G401.6 (cell line): Measurements from ENCODE around the gene PTGES2.

Experiments used
- FAIRE-seq: peaks from 2 replicates; lab custom pipeline; 2012; peaks lifted over from hg19 to GRCh38; lab: Jason Lieb, UNC

Gene PTGES2

DNA sequence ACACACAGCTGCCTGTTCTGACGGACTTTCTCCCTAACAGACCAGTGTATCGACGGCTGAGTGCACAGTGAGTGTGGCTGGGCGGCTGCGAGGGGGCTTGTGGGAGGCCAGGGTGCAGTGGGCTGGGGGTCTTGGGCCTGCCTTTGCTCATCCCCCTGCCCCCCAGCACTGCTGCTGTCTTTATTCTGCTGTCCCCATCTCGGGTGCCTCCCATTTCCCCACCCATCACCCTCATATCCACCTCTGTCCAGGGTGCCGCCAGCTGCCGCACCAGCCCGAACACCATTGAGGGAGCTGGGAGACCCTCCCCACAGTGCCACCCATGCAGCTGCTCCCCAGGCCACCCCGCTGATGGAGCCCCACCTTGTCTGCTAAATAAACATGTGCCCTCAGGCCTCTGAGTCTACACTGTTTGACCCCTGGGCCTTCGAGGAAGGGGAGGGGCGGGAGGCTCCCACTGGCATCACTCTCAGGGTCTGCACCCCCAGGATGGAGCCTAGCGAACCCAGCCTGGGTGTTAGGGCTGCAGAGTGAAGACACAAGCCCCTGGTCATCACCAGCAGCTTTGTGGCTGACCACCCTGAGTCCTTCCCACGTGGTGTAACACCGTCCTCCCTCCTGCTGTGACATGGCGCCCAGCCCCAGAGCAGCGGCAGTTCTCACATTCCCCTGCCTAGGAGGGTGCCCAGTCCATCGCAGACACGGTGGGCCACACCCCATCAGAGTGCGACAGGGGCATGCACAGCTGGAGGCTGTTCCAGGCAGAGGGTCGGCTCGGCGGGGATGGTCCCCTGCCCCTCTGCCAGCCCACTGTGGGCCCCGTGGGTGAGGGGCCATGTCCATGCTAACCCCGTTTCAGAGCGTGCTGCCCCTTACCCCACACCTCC lies 25.8 kb upstream of the PTGES2 start:
- no peak for FAIRE-seq

DNA sequence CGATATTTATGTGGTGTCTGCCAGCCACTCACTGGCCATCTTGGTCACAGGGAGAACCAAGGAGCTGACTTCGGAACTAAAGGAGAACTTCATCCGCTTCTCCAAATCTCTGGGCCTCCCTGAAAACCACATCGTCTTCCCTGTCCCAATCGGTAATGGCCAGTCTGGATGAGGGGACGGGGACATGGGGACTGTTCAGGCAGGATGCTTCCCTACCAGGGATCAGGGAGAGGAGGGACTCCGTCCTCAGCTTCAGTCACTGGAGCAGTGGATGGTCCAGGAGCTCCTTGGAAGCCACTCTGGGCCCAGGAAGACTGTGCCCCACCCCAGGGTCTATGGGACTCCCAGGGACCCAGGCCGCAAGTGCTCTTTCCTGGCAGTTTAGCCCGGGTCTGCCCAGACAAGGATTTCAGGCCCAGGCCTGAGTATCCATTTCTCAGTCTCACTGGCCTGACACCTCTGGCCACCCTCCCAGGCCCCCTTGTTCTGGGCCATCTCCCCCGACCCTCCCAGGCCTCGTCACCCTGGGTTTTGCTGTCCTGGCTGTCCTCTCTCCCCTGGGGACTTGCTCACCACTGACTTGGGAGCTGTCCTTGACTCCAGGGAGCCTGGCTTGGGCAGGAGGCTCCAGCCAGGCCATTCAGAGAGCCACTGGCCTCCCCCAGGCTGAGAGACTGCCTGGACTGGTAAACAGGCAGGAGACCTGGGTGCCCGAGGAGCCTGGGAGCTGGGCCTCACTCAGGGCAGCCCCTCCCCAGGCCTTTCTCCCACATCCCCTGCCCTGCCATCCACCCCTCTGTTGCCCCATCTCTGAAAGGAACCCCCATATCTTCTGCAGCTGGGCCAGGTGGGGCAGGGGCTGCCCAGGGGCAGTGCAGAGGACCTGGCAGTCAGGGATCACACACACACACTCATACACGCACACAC lies 24.9 kb upstream of the PTGES2 start:
- FAIRE-seq, result no peak

- FAIRE-seq, result no peak
Observed at GRCh38 chr9:128151309-128152132, 24.0 kb upstream of the PTGES2 start.

- no peak for FAIRE-seq
Observed at GRCh38 chr9:128150594-128151308, 23.2 kb upstream of the PTGES2 start.

DNA sequence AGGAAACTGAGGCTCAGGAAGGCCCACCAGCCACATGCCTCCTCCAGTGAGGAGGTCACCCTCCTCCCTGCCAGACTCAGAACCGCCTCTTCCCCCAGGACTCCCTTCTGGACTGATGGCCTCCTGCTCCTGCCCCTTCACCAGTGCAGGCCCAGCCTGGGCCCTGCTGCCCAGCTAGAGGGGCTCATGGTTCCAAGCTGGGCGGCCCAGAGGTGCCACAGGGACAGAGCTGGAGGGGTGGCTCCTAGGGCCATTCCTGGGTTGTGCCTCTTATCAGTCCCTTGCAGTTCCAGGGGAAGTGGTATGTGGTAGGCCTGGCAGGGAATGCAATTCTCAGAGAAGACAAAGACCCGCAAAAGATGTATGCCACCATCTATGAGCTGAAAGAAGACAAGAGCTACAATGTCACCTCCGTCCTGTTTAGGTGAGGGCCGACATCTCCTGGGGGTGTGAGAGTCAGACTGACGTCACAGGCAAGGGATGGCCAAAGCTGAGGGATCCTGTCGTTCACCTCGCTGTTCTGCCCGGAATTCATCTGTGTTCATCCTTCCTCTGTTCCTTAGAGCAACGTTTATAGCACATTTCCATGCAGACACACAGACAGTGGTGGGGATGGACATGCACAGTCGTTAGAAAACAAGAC lies 22.5 kb upstream of the PTGES2 start:
- FAIRE-seq, result no peak

DNA sequence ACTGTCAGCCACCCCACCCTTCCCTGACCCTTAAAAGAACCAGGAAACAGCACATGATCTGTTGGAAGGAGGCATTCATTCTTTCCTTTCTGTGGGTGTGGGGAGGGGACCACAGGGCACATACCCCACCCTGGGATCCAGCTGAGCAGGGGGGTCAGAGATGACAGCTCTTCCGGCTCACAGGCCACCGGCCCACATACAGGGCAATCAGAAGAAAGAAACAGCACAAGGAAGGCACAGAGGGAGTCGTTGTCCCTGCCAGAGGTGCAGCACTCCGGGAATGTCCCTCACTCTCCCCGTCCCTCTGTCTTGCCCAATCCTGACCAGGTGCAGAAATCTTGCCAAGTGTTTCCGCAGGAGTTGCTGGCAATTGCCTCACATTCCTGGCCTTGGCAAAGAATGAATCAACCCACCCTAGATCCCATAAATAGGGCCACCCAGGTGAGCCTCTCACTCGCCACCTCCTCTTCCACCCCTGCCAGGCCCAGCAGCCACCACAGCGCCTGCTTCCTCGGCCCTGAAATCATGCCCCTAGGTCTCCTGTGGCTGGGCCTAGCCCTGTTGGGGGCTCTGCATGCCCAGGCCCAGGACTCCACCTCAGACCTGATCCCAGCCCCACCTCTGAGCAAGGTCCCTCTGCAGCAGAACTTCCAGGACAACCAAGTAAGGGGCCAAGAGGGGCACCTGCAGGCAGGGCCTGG lies 21.6 kb upstream of the PTGES2 start, which contains the start of gene LCN2:
Gene LCN2, plus strand, starts transcription at position 453 of the 701 bp plus-strand sequence. Its CDS starts 73 bp downstream, at position 526.
- no peak for FAIRE-seq

DNA sequence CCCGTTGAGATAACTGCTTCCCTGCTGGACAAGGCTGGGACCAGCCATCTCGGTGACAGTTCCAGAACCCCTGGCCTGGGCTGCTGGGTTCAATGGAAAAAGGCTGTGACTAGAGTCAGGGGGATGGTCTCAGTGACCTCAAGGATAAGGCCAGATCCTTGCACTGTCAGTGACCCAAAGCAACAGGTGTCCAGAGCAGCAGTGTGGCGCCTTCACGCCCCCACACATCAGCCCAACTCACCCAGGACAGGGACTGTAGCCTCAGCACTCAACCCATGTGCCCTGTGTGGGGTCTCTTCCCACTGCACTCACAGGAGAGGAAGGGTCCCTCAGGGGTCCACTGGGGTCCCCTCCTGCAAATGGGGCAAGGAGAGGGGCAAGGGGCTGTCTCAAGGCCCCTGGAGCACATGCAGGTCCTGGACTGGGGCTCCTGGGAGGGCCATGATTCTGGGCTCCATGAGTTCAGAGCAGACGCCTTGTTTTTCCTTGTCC lies 21.0 kb upstream of the PTGES2 start:
- FAIRE-seq, result no peak

GRCh38 chr9:128146591-128147120 lies 19.1 kb upstream of the PTGES2 start:
- FAIRE-seq, result no peak

DNA sequence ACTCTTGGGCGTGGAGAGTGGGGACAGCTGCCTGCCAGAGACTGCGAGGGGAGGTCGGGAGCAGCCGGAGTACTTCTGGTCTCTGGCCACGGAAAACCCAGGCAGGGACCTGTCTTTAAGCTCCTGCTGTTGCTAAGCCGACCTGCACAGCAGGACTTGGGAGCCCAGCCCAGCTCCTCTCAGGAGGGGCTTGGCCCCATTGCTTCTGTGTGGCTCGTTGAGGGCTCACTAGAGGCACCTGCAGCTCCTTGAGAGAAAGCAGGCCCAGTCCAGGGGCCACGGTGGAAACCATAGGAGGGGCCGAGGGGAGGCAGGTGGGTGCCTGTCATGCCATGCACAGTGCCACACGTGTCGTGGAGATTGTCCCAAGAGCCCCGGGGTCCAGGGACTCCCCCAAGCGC lies 18.4 kb upstream of the PTGES2 start:
- no peak for FAIRE-seq

DNA sequence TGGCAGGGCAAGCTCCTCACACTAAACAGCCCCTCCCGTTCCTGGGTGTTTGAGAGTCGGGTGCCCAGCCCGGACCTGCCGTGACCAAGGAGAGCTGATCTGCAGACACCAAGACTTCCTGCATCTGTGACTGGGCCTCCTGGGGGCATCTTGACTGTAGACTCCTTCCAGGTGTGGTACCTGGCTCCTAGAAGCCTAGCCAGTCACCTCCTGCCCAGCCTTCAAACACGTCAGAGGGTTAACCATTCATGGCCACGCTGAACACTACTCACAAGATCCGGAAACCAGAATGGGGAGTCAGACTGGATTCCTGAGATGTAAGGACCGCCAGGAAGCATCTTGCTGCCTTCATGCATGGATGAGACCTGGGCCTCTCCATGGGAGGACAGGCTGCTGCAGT lies 18.0 kb upstream of the PTGES2 start:
- no peak for FAIRE-seq

GRCh38 chr9:128144239-128145181 lies 17.0 kb upstream of the PTGES2 start:
- FAIRE-seq, result no peak

DNA sequence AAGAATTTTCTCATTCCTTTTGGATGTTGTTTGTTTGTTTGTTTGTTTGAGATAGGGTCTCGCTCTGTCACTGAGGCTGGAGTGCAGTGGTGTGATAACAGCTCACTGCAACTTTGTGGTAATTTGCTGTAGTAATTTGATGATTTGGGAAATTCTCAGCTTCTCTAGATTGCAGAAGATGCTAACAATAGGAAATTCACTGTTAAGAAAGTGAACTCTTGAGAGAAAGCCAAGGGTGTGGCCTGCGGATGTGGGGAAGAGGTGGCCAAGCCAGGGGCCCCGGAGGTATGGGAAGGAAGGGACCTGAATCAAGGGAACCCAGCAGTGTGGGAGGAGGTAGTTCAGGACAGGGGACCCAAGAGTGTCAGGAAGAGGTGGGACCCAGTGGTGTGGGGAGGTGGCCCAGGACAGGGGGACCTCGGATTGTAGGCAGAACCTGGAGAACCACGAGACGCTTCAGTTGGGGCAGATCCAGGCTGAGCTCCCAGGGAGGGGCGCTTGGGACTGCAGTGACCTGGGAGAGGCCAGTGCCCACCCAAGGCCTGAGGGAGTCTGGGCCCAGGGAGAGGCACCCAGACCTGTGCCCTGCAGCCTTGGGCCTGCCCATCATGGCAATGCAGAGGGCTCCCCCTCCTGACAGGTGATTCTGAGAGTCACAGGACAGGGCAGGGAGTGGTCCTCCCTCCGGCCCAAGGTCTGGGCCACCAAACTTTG lies 16.2 kb upstream of the PTGES2 start:
- no peak for FAIRE-seq

GRCh38 chr9:128142596-128142995 lies 15.1 kb upstream of the PTGES2 start:
- no peak for FAIRE-seq

DNA sequence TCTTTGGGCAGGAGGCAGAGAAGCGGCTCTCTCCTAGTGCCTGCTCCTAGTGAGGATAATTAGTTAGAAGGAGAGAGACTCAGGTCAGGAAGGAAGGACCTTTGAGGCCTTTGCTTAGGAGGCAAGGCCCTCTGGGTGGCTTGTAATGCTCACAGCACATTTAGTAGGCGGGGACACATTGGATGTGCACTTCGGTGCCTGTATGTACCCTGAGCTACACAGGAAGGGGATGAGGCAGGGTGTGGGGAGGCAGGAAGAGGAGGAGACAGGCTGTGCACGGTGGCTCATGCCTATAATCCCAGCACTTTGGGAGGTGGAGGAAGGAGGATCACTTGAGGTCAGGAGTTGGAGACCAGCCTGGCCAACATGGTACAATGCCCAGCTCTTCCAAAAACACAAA lies 14.5 kb upstream of the PTGES2 start:
- no peak for FAIRE-seq

- FAIRE-seq, result no peak
Observed at GRCh38 chr9:128141604-128142003, 14.1 kb upstream of the PTGES2 start.

GRCh38 chr9:128139621-128140020 lies 12.1 kb upstream of the PTGES2 start:
- no peak for FAIRE-seq

- FAIRE-seq, result no peak
Observed at GRCh38 chr9:128138001-128138400, 10.5 kb upstream of the PTGES2 start.
